A549 (cell line): ENCODE results near the gene LHX1. TPM values are rescaled to one million over a fixed set of nuclear protein-coding genes. Genes with fewer than 3 reads are reported as not detected.

Source experiments
- ATAC-seq, 2 experiments: fragments of 200-7000 bp in 1 of 2; fragments of >200 bp in 1 of 2; cut with Nextera tagmentation in 1 of 2; cut with Tn5 transposase in 1 of 2; 3 replicates each; pipeline versions ENCODE4 v1.8.0 to v1.9.1; 2018 to 2020; ENCODE audit warnings: mild to moderate bottlenecking in 1 of 2, moderate library complexity in 1 of 2
- CTCF ChIA-PET: fragments of 300-600 bp; sonication (Branson Sonifier 250); formaldehyde crosslinking; extraction: SDS; loops from one replicate; lab custom pipeline; 2021; ENCODE audit warnings: antibody characterized with exemption, inconsistent platforms; lab: Yijun Ruan, JAX
- POLR2A ChIA-PET: fragments of 350-600 bp; formaldehyde crosslinking; extraction: SDS; loops from one replicate; lab custom pipeline; 2021; ENCODE audit warnings: antibody characterized with exemption, inconsistent platforms; lab: Yijun Ruan, JAX
- DNase-seq, 2 experiments: peaks; one replicate each; pipeline versions ENCODE4 v3.0.0 to v3.0.0-alpha.2; 2011 to 2016; ENCODE audit warnings: low read depth in 1 of 2, low spot score in 1 of 2
- FAIRE-seq: peaks from 2 replicates; lab custom pipeline; 2011; peaks lifted over from hg19 to GRCh38; lab: Jason Lieb, UNC
- H3K27ac ChIP-seq, 2 experiments: fragments of >200 bp; sonication (Bioruptor Twin); formaldehyde crosslinking; 3 replicates each; pipeline ENCODE4 v1.5.1; 2016 to 2017
- H3K4me1 ChIP-seq: fragments of >200 bp; sonication (Bioruptor Twin); formaldehyde crosslinking; 3 replicates; pipeline ENCODE4 v1.6.1; 2016
- H3K4me2 ChIP-seq: fragments of >200 bp; sonication (Bioruptor Twin); formaldehyde crosslinking; 3 replicates; pipeline ENCODE4 v1.6.1; 2016
- H3K4me3 ChIP-seq: fragments of >200 bp; sonication (Bioruptor Twin); formaldehyde crosslinking; 3 replicates; pipeline ENCODE4 v1.5.1; 2016
- H3K9me3 ChIP-seq: fragments of >200 bp; sonication (Bioruptor Twin); formaldehyde crosslinking; 3 replicates; pipeline ENCODE4 v1.6.1; 2016
- BCL3 ChIP-seq: fragments of >200 bp; sonication (Bioruptor Twin); formaldehyde crosslinking; IDR thresholded peaks from 3 replicates; pipeline ENCODE4 v1.6.1; 2016
- CBX2 ChIP-seq: fragments of 200-600 bp; sonication (generic); IDR thresholded peaks from 2 replicates; pipeline ENCODE4 v1.6.1; 2016; ENCODE audit warnings: low read depth, mild to moderate bottlenecking, borderline replicate concordance
- CEBPB ChIP-seq, 2 experiments: fragments of >200 bp in 1 of 2; sonication (Bioruptor Twin) in 1 of 2; formaldehyde crosslinking in 1 of 2; IDR thresholded peaks; 2 replicates each; pipeline ENCODE4 v1.6.1; 2012 to 2016
- CHD4 ChIP-seq: fragments of 200-600 bp; sonication (generic); IDR thresholded peaks from 2 replicates; pipeline ENCODE4 v1.6.1; 2016; ENCODE audit warnings: antibody characterized with exemption, mild to moderate bottlenecking, borderline replicate concordance
- CTCF ChIP-seq: fragments of >200 bp; sonication (Bioruptor Twin); formaldehyde crosslinking; IDR thresholded peaks from 3 replicates; pipeline ENCODE4 v1.5.1; 2016
- E2F6 ChIP-seq: IDR thresholded peaks from 2 replicates; pipeline ENCODE4 v1.6.1; 2012; ENCODE audit warnings: low read depth, borderline replicate concordance
- ELK1 ChIP-seq: fragments of 150-350 bp; IDR thresholded peaks from 2 replicates; pipeline ENCODE4 v1.6.1; 2014; ENCODE audit warnings: low read depth, mild to moderate bottlenecking, low read length
- FOSB ChIP-seq: fragments of 250-450 bp; sonication (Bioruptor Pico); IDR thresholded peaks from 2 replicates; pipeline ENCODE4 v1.5.0; 2020; ENCODE audit warnings: mild to moderate bottlenecking, moderate library complexity
- FOXS1 ChIP-seq: fragments of 250-450 bp; sonication (Bioruptor Pico); IDR thresholded peaks from 2 replicates; pipeline ENCODE4 v1.5.0; 2020; ENCODE audit warnings: mild to moderate bottlenecking, moderate library complexity
- GATA3 ChIP-seq: IDR thresholded peaks from 2 replicates; pipeline ENCODE4 v1.6.1; 2012; ENCODE audit warnings: borderline replicate concordance
- HEYL ChIP-seq: fragments of 250-450 bp; sonication (Bioruptor Pico); IDR thresholded peaks from 2 replicates; pipeline ENCODE4 v1.8.0; 2021; ENCODE audit warnings: mild to moderate bottlenecking, moderate library complexity
- HOXB13 ChIP-seq: fragments of 250-450 bp; sonication (Bioruptor Pico); IDR thresholded peaks from 2 replicates; pipeline ENCODE4 v1.5.0; 2020; ENCODE audit warnings: low read depth, mild to moderate bottlenecking, moderate library complexity
- HOXB5 ChIP-seq: fragments of 250-450 bp; sonication (Bioruptor Pico); IDR thresholded peaks from 2 replicates; pipeline ENCODE4 v1.5.0; 2020; ENCODE audit warnings: mild to moderate bottlenecking, moderate library complexity
- JUN ChIP-seq, 2 experiments: fragments of >200 bp; sonication (Bioruptor Twin); formaldehyde crosslinking; IDR thresholded peaks; 2 replicates in 1 of 2; 3 replicates in 1 of 2; pipeline ENCODE4 v1.6.1; 2016 to 2017
- NPAS2 ChIP-seq: fragments of 250-450 bp; sonication (Bioruptor Pico); IDR thresholded peaks from 2 replicates; pipeline ENCODE4 v1.8.0; 2022; ENCODE audit warnings: mild to moderate bottlenecking, moderate library complexity, borderline replicate concordance
- NR3C1 ChIP-seq: fragments of >200 bp; sonication (Bioruptor Twin); formaldehyde crosslinking; IDR thresholded peaks from 3 replicates; pipeline ENCODE4 v1.6.1; 2017
- POLR2A ChIP-seq: IDR thresholded peaks from 2 replicates; pipeline ENCODE4 v1.6.1; 2012; ENCODE audit warnings: mild to moderate bottlenecking, low read length
- REST ChIP-seq: fragments of 200-600 bp; sonication (generic); IDR thresholded peaks from 2 replicates; pipeline ENCODE4 v1.6.1; 2016; ENCODE audit warnings: antibody characterized with exemption, mild to moderate bottlenecking, moderate library complexity
- RNF2 ChIP-seq: fragments of 200-600 bp; sonication (generic); IDR thresholded peaks from 2 replicates; pipeline ENCODE4 v1.6.1; 2016; ENCODE audit warnings: low read depth, mild to moderate bottlenecking, antibody characterized with exemption, moderate library complexity, borderline replicate concordance
- SREBF2 ChIP-seq: fragments of 450-650 bp; IDR thresholded peaks from 2 replicates; pipeline ENCODE4 v1.6.1; 2014; ENCODE audit warnings: mild to moderate bottlenecking, moderate library complexity
- ZFP36 ChIP-seq: fragments of 450-650 bp; IDR thresholded peaks from 2 replicates; pipeline ENCODE4 v1.6.1; 2014; ENCODE audit warnings: borderline replicate concordance; ENCODE audit not compliant: partially characterized antibody
- WGBS: methylation state at CpG from one replicate; pipeline ENCODE4 v1.1.6; 2017; ENCODE audit errors: missing lambda C conversion rate; 5-methylcytosine and 5-hydroxymethylcytosine counted together
- polyA plus RNA-seq, 4 experiments: library from polyadenylated mRNA; depleted of rRNA in 3 of 4; stranded (reverse); fragments of >200 nt; fragmentation: RNase III in 1 of 4; extraction: RNeasy Plus Mini Kit Qiagen cat#74134 plus additional on column Dnase treatment in 1 of 4; gene quantifications; 2 replicates in 3 of 4; 3 replicates in 1 of 4; pipeline ENCODE4 v1.2.3, GENCODE V29; 2011 to 2017

Gene LHX1
- polyA plus RNA-seq, 2 of the 4 experiments (the other 2 are of a cell fraction): 0.53 to 2.2 TPM

- Histone ChIP-seq H3K4me3 (no peak overlapping the region), H3K4me1 (peaks cover 4% of the 10 kb centered on the region; the same call in 1 of the 3 replicates), H3K9me3 (no peaks in the 10 kb centered on the region), H3K27ac (no peak overlapping the region), H3K4me2 (no peak overlapping the region)
- FAIRE-seq: no peak
- no peak for ATAC-seq
- 84% methylated on average over 44 of the region's 44 CpGs for WGBS
- no peak for DNase-seq
- ChIA-PET POLR2A (no interaction called here), CTCF (no interaction called here)
- TF ChIP-seq CEBPB (IDR thresholded peaks at IDR 0.05) (no peak), RNF2 (0 out of 2 replicates have a peak, but pooled peaks have one; percentile 28)
Measured at GRCh38 chr17:36943250-36944191, 6.2 kb downstream of the LHX1 start.

- POLR2A ChIA-PET: no interaction called here
Measured at GRCh38 chr17:36944553-36944952, 7.3 kb downstream of the LHX1 start.

More at GRCh38 chr17:36944553-36944952, 7.3 kb downstream of the LHX1 start:
- WGBS: 15% methylated on average over 1 of the region's 1 CpG
- DNase-seq (no peak), FAIRE-seq (no peak), ATAC-seq (no peak)
- H3K4me3 ChIP-seq: no peak overlapping the region
- H3K27ac ChIP-seq: no peak overlapping the region
- TF ChIP-seq ZFP36 (no peak), REST (no peak), FOXS1 (CRISPR knock-in tag) (no peak), HOXB5 (CRISPR knock-in tag) (no peak), HOXB13 (no peak), RNF2 (no peak), NPAS2 (no peak), ELK1 (no peak), POLR2A (no peak), BCL3 (no peak), CBX2 (no peak), JUN (IDR thresholded peaks at IDR 0.05) (no peak), HEYL (CRISPR knock-in tag) (no peak), GATA3 (no peak), FOSB (CRISPR knock-in tag) (no peak), CHD4 (no peak), NR3C1 (no peak), SREBF2 (no peak), E2F6 (no peak), CTCF (no peak)
- CTCF ChIA-PET: interaction anchor here (0.8 to 1.8 kb wide), 4 partner anchors 10 to 176 kb away, joined by 4 to 8 read pairs (median 4); no protein-coding TSS in a partner anchor
- H3K4me1 ChIP-seq: peaks cover 4% of the 10 kb centered on the region; the same call in 1 of the 3 replicates
- H3K4me2 ChIP-seq: no peak overlapping the region
- H3K9me3 ChIP-seq: no peaks in the 10 kb centered on the region
